ENCODE measurements around the gene MRPL51. TPM values are rescaled to one million over a fixed set of nuclear protein-coding genes. Genes with fewer than 3 reads are reported as not detected.
"Not testable (repeated sequence)": the region's sequence is repeated elsewhere in the genome, so short reads cannot be mapped to it uniquely, and the experiment has no call there.

The MRPL51 gene
- total RNA-seq, 1 experiment from 2014 or later, result 208 TPM

- H3K27ac ChIP-seq; H3K9me3 ChIP-seq (replicated peaks); DNase-seq; H3K27me3 ChIP-seq; H3K4me3 ChIP-seq; H3K36me3 ChIP-seq; H3K4me1 ChIP-seq: not testable (repeated sequence)
Measured at GRCh38 chr12:6477601-6478377, 15.3 kb downstream of the MRPL51 start.

GRCh38 chr12:6476489-6476888, 16.6 kb downstream of the MRPL51 start:
- H3K4me1 ChIP-seq, result no peaks in the 10 kb centered on the region; the same call in 1 of the 2 replicates
- DNase-seq, result peak in 1 of 2 experiments; percentile 24
- H3K27ac ChIP-seq, result no peak overlapping the region

DNA sequence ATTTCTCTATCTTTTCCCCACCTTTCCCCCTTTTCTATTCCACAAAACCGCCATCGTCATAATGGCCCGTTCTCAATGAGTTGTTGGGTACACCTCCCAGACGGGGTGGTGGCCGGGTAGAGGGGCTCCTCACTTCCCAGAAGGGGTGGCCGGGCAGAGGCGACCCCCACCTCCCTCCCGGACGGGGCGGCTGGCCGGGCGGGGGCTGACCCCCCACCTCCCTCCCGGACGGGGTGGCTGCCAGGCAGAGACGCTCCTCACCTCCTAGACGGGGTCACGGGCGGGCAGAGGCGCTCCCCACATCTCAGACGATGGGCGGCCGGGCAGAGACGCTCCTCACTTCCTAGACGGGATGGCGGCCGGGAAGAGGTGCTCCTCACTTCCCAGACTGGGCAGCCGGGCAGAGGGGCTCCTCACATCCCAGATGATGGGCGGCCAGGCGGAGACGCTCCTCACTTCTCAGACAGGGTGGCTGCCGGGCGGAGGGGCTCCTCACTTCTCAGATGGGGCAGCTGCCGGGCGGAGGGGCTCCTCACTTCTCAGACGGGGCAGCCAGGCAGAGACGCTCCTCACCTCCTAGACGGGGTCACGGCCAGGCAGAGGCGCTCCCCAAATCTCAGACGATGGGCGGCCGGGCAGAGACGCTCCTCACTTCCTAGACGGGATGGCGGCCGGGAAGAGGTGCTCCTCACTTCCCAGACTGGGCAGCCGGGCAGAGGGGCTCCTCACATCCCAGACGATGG, 17.7 kb downstream of the MRPL51 start:
- not testable (repeated sequence) for H3K27me3 ChIP-seq; H3K4me3 ChIP-seq; DNase-seq; H3K27ac ChIP-seq; H3K9me3 ChIP-seq (replicated peaks); H3K4me1 ChIP-seq; H3K36me3 ChIP-seq

More at GRCh38 chr12:6476489-6476888, 16.6 kb downstream of the MRPL51 start:
- Histone ChIP-seq H3K27me3 (no peaks in the 10 kb centered on the region), H3K9me3 (replicated peaks) (no peaks in the 10 kb centered on the region), H3K4me3 (no peak overlapping the region), H3K36me3 (no peaks in the 10 kb centered on the region)

- H3K36me3 ChIP-seq, result no peaks in the 10 kb centered on the region
- H3K4me1 ChIP-seq, result peaks cover 9% of the 10 kb centered on the region; the same call in 1 of the 2 replicates
- H3K27ac ChIP-seq, result no peak overlapping the region
- no peak for DNase-seq
- H3K9me3 ChIP-seq (replicated peaks), result no peaks in the 10 kb centered on the region
- no peak overlapping the region for H3K4me3 ChIP-seq
- H3K27me3 ChIP-seq, result no peaks in the 10 kb centered on the region
Measured at GRCh38 chr12:6472491-6472890, 20.6 kb downstream of the MRPL51 start.

- Histone ChIP-seq H3K36me3 (no peaks in the 10 kb centered on the region), H3K27me3 (no peaks in the 10 kb centered on the region), H3K9me3 (replicated peaks) (no peaks in the 10 kb centered on the region), H3K4me1 (peaks cover 9% of the 10 kb centered on the region; the same call in 1 of the 2 replicates), H3K27ac (no peak overlapping the region), H3K4me3 (no peak overlapping the region)
- no peak for DNase-seq
Measured at GRCh38 chr12:6471989-6472360, 21.1 kb downstream of the MRPL51 start.

DNA sequence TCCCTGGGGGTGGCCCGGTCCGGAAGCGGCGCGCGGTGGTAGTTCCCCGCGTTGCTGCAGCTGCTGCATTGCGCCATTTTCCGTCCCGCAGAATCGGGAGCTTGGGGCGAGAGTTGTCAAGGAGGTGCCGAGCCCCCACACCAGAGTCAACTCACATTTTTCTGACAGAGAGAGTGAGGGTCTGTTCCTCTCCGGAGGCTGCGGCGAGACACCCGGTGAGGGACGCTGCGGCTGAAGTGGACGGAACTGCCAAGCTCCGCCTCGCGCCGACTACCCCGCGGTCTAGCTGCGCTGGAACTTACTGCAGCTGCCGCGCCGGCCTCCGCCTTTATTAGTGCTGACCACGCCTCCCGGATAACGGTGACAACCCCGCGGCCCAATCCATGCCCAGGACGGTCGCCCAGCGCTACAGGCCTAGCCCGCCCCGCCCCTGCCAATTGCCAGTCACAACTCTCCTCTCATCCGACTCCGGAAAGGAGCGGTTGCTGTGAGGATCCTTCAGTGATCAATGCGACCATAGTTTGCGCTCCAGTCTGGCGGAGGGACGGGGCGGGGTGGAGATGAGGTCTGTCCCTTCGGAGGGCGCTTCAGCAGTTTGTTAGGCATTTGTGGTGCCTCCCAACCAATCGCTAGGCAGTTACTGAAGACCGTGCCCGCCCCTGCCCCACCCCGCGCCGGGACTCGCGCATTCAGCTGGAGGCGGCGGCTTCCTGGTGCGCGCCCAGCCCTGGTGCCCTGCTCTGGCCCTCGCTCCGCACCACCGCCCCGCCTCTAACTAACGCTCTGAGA, 22.5 kb downstream of the MRPL51 start, which contains the start of gene VAMP1:
Gene VAMP1 (minus strand): TSS at position 303 of the 789 bp plus-strand sequence. CDS start 146 bp downstream, at position 157.
- Histone ChIP-seq H3K9me3 (replicated peaks) (no peaks in the 10 kb centered on the region), H3K27me3 (no peaks in the 10 kb centered on the region), H3K4me3 (peak within 1 kb of the TSS; percentile 80), H3K36me3 (peaks cover 5% of the 10 kb centered on the region; the same call in 1 of the 2 replicates), H3K4me1 (peaks cover 9% of the 10 kb centered on the region; the same call in 1 of the 2 replicates), H3K27ac (peak within 1 kb of the TSS; percentile 77)
- peak; percentile 98 to 99 for DNase-seq

DNA sequence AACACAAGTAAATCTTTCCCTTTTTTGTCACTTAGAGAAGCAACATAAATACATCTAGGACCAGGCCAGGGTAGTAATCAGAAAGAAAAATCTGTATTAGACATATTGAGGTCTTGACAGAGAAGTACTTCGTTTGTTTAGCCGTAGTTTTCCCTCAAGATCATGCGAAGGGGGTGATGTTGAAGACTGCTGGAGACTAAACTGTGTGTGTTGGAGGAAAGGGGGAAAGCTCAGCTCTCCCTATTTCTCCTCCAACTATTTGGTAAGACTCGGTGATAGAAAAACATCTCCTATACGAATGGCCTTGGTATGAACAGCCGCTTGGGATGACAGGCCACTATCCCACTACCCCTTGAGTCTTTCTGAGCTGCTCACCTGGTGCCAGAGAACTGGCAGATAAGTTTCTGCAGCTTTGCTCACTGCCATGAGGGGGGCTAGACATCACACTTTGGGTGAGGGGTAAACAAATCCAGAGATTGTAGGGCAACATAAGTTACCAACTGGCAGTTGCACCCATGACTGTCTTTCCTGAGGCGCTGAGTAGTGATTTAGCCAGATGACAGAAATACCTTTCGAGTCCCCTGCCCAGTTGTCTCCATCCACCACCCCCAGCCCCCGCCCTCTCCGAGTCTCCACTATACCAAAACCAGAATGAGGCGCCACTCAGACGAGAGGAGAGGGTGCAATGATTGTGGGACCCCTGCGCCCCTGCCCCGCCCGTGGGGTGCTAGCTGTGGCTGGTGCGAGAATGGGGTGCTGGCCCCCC, 23.3 kb downstream of the MRPL51 start:
- no peaks in the 10 kb centered on the region for H3K9me3 ChIP-seq (replicated peaks)
- peaks cover 9% of the 10 kb centered on the region; the same call in 1 of the 2 replicates for H3K4me1 ChIP-seq
- no peak for DNase-seq
- peak overlapping the region; percentile 80 for H3K4me3 ChIP-seq
- no peaks in the 10 kb centered on the region for H3K27me3 ChIP-seq
- peaks cover 9% of the 10 kb centered on the region for H3K36me3 ChIP-seq
- H3K27ac ChIP-seq, result peak overlapping the region; percentile 77

GRCh38 chr12:6469092-6469491, 24.0 kb downstream of the MRPL51 start:
- Histone ChIP-seq H3K27me3 (no peaks in the 10 kb centered on the region), H3K4me1 (peaks cover 9% of the 10 kb centered on the region; the same call in 1 of the 2 replicates), H3K4me3 (peak overlapping the region; percentile 80; the same call in 1 of the 2 replicates), H3K9me3 (replicated peaks) (no peaks in the 10 kb centered on the region), H3K36me3 (peaks cover 16% of the 10 kb centered on the region), H3K27ac (no peak overlapping the region)
- no peak for DNase-seq

- no peak overlapping the region for H3K27ac ChIP-seq
- peaks cover 9% of the 10 kb centered on the region; the same call in 1 of the 2 replicates for H3K4me1 ChIP-seq
- peaks cover 23% of the 10 kb centered on the region for H3K36me3 ChIP-seq
- no peaks in the 10 kb centered on the region for H3K27me3 ChIP-seq
- DNase-seq, result no peak
- H3K4me3 ChIP-seq, result no peak overlapping the region
- no peaks in the 10 kb centered on the region for H3K9me3 ChIP-seq (replicated peaks)
Measured at GRCh38 chr12:6468283-6468575, 24.8 kb downstream of the MRPL51 start.

GRCh38 chr12:6467571-6468282, 25.3 kb downstream of the MRPL51 start:
- not testable (repeated sequence) for H3K27ac ChIP-seq; H3K9me3 ChIP-seq (replicated peaks); H3K4me3 ChIP-seq; H3K27me3 ChIP-seq; H3K4me1 ChIP-seq; DNase-seq
- H3K36me3 ChIP-seq, result peaks cover 27% of the 10 kb centered on the region

DNA sequence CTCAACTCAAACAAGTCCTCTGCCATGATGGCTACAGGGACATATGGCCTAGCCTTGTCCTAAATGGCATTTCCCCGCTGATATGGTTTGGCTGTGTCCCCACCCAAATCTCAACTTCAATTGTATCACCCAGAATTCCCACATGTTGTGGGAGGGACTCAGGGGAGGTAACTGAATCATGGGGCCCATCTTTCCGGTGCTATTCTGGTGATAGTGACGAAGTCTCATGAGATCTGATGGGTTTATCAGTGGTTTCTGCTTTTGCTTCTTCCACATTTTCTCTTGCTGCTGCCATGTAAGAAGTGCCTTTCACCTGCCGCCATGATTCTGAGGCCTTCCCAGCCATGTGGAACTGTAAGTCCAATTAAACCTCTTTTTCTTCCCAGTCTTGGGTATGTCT, 26.3 kb downstream of the MRPL51 start:
- peaks cover 32% of the 10 kb centered on the region for H3K36me3 ChIP-seq
- H3K9me3 ChIP-seq (replicated peaks); H3K4me1 ChIP-seq; H3K27ac ChIP-seq; H3K27me3 ChIP-seq; H3K4me3 ChIP-seq; DNase-seq: not testable (repeated sequence)

GRCh38 chr12:6466184-6466573, 26.9 kb downstream of the MRPL51 start:
- H3K4me3 ChIP-seq, result no peak overlapping the region
- H3K36me3 ChIP-seq, result peaks cover 37% of the 10 kb centered on the region
- H3K4me1 ChIP-seq, result peaks cover 6% of the 10 kb centered on the region; the same call in 1 of the 2 replicates
- no peaks in the 10 kb centered on the region for H3K27me3 ChIP-seq
- no peaks in the 10 kb centered on the region for H3K9me3 ChIP-seq (replicated peaks)
- no peak overlapping the region for H3K27ac ChIP-seq
- no peak for DNase-seq

GRCh38 chr12:6465467-6466183, 27.4 kb downstream of the MRPL51 start:
- H3K27ac ChIP-seq, result no peak overlapping the region
- H3K4me3 ChIP-seq, result no peak overlapping the region
- H3K4me1 ChIP-seq, result peaks cover 5% of the 10 kb centered on the region; the same call in 1 of the 2 replicates
- no peaks in the 10 kb centered on the region for H3K27me3 ChIP-seq
- peaks cover 42% of the 10 kb centered on the region for H3K36me3 ChIP-seq
- peak; percentile 46 to 83 for DNase-seq
- H3K9me3 ChIP-seq (replicated peaks), result no peaks in the 10 kb centered on the region

Measured in SJCRH30 (cell line).